ENCODE results near the gene ENOX1.

The ENOX1 gene

DNA sequence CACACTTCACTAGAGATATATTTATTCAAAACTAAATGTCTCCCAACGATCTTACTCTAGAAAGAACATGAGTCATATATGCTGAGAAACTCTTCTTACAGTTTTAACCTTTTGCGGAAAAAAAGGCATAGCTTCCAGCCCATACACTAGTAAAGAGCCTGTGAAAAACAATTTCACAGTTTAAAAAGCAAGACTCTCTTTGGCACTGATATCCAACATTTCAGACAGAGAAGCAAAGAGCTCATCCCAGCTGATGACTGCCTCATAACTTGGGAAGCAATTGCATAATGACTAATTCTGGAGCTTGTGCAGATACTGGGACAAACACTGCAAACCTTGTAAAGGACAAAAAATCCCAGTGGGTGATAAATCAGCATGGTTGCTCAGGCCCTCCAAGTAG lies 88.0 kb downstream of the ENOX1 start:
- TF ChIP-seq, protein P1, sequence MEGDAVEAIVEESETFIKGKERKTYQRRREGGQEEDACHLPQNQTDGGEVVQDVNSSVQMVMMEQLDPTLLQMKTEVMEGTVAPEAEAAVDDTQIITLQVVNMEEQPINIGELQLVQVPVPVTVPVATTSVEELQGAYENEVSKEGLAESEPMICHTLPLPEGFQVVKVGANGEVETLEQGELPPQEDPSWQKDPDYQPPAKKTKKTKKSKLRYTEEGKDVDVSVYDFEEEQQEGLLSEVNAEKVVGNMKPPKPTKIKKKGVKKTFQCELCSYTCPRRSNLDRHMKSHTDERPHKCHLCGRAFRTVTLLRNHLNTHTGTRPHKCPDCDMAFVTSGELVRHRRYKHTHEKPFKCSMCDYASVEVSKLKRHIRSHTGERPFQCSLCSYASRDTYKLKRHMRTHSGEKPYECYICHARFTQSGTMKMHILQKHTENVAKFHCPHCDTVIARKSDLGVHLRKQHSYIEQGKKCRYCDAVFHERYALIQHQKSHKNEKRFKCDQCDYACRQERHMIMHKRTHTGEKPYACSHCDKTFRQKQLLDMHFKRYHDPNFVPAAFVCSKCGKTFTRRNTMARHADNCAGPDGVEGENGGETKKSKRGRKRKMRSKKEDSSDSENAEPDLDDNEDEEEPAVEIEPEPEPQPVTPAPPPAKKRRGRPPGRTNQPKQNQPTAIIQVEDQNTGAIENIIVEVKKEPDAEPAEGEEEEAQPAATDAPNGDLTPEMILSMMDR (IDR thresholded peaks at IDR 0.05), result no peak

GRCh38 chr13:43698009-43698408 lies 88.8 kb downstream of the ENOX1 start:
- TF ChIP-seq, protein P1 (IDR thresholded peaks at IDR 0.05), result no peak

DNA sequence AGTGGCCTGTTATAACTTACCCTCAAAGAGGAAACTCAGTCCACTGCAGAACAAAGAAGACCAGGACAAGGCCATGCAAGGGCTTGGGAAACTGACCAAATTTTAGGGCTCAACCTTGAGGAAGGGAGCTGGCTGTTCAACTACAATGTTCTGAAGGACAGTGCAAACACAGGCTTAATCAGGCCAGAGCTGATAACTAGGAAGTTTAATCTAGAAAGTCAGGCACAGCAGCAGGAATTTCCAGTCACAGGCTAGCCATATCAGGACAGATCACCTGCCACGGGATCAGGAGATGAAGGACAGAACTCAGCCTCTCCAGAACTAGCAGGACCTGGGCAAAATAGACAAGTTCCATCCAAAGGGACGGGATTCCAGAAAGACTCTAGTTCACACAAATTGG lies 89.4 kb downstream of the ENOX1 start:
- TF ChIP-seq, protein P1 (IDR thresholded peaks at IDR 0.05), result no peak

DNA sequence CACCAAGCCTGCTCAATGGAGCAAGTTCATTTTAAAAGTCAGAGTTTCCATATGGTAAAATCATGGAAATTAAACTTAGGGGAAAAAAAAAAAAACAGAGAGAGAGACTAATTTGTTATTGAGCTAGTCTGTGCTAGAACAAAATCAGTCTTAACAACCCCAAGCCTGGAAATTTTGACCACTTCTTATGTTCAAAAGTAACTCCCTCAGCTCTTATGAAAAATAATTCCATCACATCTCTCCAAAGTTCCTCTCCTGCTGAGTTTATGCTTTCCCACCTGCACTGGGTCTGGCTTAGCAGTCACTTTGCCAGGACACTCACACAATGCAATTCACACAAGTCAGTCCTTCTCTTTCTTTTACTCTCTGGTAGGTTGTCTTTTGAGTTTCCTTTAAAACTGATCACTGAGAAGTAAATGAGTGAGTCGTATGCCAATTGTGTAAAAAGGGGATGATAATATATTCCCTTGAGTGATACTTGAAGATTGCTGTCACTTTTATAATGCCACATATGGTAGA lies 92.6 kb downstream of the ENOX1 start:
- TF ChIP-seq, protein P1 (IDR thresholded peaks at IDR 0.05), result no peak

DNA sequence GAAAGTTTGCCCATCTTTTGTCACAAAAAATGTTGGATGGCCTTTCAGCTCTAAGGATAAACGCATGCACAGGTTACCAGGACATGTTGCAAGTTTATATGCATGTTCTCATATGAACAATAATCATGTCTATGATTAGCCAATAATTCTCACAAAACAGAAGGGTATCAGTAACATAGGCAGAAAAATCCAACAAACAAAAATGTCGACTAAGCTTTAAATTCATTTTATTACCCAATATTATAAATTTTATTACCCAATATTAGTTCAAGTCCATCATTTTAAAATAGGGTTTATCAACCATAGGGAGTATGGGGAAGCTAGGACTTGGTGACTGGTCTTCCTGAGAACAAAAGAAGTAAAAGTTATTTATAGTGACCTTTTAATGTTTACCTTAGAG lies 93.1 kb downstream of the ENOX1 start:
- TF ChIP-seq, protein P1 (IDR thresholded peaks at IDR 0.05), result no peak

DNA sequence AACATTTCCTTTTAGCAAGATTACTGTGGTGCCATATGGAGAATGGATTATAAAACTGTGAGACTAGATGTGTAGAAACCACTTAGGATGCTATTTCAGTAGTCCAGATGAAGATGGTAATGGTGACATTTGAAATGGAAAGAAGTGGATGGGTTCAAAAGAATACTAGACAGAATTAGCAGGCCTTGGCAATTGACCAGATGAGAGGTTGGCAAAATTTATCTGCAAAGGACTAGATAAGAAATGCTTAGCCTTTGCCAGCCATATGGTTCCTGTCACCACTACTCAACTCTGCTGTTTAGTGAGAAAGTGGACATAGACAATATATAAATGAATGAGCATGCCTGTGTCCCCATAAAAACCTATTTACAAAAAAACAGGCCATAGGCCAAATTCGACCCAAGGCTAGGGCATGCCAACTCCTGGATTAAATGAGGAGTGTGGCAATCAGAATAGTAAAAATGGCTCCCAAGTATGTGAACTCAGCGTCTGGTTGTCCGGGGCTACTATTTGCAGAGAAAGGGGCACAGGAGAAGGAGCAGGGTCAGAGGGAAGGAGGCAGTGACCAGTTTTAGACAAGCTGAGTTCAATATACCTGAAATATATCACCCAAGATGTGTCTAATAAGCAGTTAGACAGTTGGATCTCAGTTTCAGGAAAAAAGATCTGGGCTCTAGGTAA lies 98.4 kb downstream of the ENOX1 start:
- TF ChIP-seq, protein P1 (IDR thresholded peaks at IDR 0.05), result no peak

GRCh38 chr13:43687038-43687437 lies 99.7 kb downstream of the ENOX1 start:
- TF ChIP-seq, protein P1 (IDR thresholded peaks at IDR 0.05), result no peak

Data from LNCAP (cell line).